Natural killer cell (primary cell): ENCODE measurements around the gene KIF26A. TPM values are rescaled to one million over a fixed set of nuclear protein-coding genes. Genes with fewer than 3 reads are reported as not detected.
A peak's percentile ranks its signal among the peaks of the same experiment; 100 is the strongest.

ENCODE experiments used
- ATAC-seq, 3 donors: fragments of 150-1000 bp in 2 of 3; fragments of 200-7000 bp in 1 of 3; cut with Tn5 transposase; 1 replicate in 1 of 3; 2 replicates in 2 of 3; pipeline ENCODE4 v1.10.0; 2021; ENCODE audit warnings: mild to moderate bottlenecking in 2 of 3, moderate library complexity in 2 of 3
- DNase-seq, 2 donors: peaks; one replicate each; pipeline versions ENCODE4 v3.0.0 to v3.0.0-alpha.2; 2013 to 2021; ENCODE audit warnings: mixed read lengths in 1 of 2
- H3K27ac ChIP-seq: one replicate; pipeline ENCODE4 v1.5.1; 2013; ENCODE audit warnings: mild to moderate bottlenecking, low read length
- H3K27me3 ChIP-seq: one replicate; pipeline ENCODE4 v1.6.1; 2013; ENCODE audit warnings: low read length; ENCODE audit not compliant: control insufficient read depth, insufficient read depth
- H3K36me3 ChIP-seq: one replicate; pipeline ENCODE4 v1.6.1; 2013; ENCODE audit warnings: low read length; ENCODE audit not compliant: control insufficient read depth, insufficient read depth
- H3K4me1 ChIP-seq: one replicate; pipeline ENCODE4 v1.6.1; 2013; ENCODE audit warnings: low read length; ENCODE audit not compliant: control insufficient read depth, insufficient read depth
- H3K4me3 ChIP-seq: one replicate; pipeline ENCODE4 v1.5.1; 2013; ENCODE audit warnings: low read length
- H3K9me3 ChIP-seq: one replicate; pipeline ENCODE4 v1.6.1; 2013; ENCODE audit warnings: low read length; ENCODE audit not compliant: control insufficient read depth, insufficient read depth
- H3K27ac Mint-ChIP-seq, 2 donors: one replicate each; pipeline ENCODE4 v1.8.0; 2022; ENCODE audit warnings: mild to moderate bottlenecking in 2 of 2, mixed read lengths in 2 of 2, moderate library complexity in 1 of 2
- H3K27me3 Mint-ChIP-seq, 2 donors: one replicate each; pipeline ENCODE4 v1.8.0; 2022; ENCODE audit warnings: low read depth in 2 of 2, mixed read lengths in 2 of 2
- H3K36me3 Mint-ChIP-seq: one replicate; pipeline ENCODE4 v1.8.0; 2022; ENCODE audit warnings: mixed read lengths
- H3K4me1 Mint-ChIP-seq, 2 donors: one replicate each; pipeline ENCODE4 v1.8.0; 2022; ENCODE audit warnings: mixed read lengths in 2 of 2
- H3K4me3 Mint-ChIP-seq: one replicate; pipeline ENCODE4 v1.8.0; 2022; ENCODE audit warnings: mild to moderate bottlenecking, moderate library complexity, mixed read lengths
- H3K9me3 Mint-ChIP-seq, 2 donors: one replicate each; pipeline ENCODE4 v1.8.0; 2022; ENCODE audit warnings: mixed read lengths in 2 of 2
- WGBS: methylation state at CpG from one replicate; pipeline ENCODE4 v1.1.7; 2013; ENCODE audit warnings: missing lambda C conversion rate; ENCODE audit not compliant: insufficient coverage; 5-methylcytosine and 5-hydroxymethylcytosine counted together
- intact Hi-C: fragments of 100-400 bp; cut with micrococcal nuclease; formaldehyde crosslinking; loops from one replicate; pipeline ENCODE4 v1.14.2; 2022
- total RNA-seq, 4 donors: library from RNA; stranded (reverse); fragments of 120-200 nt in 1 of 4; gene quantifications; one replicate each; pipeline versions ENCODE4 v1.2.3 to v1.2.4, GENCODE V29; 2013 to 2022
- TF ChIP-seq, protein P1 (sequence below): fragments of 200-600 bp; IDR thresholded peaks from one replicate; pipeline ENCODE4 v1.8.0; 2022; ENCODE audit warnings: antibody characterized with exemption

The KIF26A gene
- not detected for total RNA-seq
- not detected for total RNA-seq (2013)

DNA sequence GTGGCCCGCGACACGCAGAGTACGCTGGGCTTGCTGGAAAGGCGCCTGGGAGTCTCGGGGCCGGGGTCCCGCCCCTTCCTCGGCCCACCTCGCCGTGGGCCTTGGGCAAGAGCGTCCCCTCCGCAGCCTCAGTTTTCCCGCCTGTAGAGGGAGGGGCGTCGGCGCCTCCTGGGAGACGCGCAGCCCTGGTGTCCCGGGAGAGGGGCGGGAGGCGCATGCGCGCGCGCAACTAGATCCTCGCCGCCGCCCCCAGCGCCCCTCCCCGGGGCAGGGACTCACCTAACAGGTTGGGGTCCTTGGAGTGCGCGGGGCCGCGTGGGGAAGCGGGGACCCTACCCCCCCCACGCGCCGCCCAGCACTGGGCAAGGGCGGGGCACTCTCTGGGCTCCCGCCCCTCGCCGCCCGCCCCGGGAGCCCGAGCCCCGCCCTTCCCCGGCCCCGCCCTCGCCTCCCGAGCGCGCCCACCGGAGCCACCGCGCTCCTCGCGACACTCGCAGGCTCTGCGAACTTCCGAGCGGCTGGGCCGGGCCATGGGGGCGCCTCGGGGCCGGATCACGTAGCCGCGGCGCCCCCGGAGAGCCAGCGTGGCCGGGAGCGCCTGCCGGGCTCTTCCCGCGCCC is at the start of gene KIF26A:
KIF26A (plus strand) TSS at position 490 of the 620 bp plus-strand sequence. CDS start 136 bp downstream, outside the sequence.
- no peak within 1 kb of the TSS for H3K27ac Mint-ChIP-seq
- no peaks in the 10 kb centered on the region for H3K36me3 Mint-ChIP-seq
- ATAC-seq: no peak
- H3K9me3 ChIP-seq: no peaks in the 10 kb centered on the region
- TF ChIP-seq, protein P1, sequence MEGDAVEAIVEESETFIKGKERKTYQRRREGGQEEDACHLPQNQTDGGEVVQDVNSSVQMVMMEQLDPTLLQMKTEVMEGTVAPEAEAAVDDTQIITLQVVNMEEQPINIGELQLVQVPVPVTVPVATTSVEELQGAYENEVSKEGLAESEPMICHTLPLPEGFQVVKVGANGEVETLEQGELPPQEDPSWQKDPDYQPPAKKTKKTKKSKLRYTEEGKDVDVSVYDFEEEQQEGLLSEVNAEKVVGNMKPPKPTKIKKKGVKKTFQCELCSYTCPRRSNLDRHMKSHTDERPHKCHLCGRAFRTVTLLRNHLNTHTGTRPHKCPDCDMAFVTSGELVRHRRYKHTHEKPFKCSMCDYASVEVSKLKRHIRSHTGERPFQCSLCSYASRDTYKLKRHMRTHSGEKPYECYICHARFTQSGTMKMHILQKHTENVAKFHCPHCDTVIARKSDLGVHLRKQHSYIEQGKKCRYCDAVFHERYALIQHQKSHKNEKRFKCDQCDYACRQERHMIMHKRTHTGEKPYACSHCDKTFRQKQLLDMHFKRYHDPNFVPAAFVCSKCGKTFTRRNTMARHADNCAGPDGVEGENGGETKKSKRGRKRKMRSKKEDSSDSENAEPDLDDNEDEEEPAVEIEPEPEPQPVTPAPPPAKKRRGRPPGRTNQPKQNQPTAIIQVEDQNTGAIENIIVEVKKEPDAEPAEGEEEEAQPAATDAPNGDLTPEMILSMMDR: no peak
- H3K27me3 Mint-ChIP-seq: peaks cover 0 to 27% of the 10 kb centered on the region in 2 donors
- no peak within 1 kb of the TSS for H3K27ac ChIP-seq
- peak in 1 of 2 donors; percentile 15 for DNase-seq
- peaks cover 20% of the 10 kb centered on the region for H3K27me3 ChIP-seq
- peaks cover 14% of the 10 kb centered on the region for H3K4me1 ChIP-seq
- WGBS: under 1% methylated on average over 77 of the region's 77 CpGs
- intact Hi-C loops: no loop called here
- peak within 1 kb of the TSS; percentile 62 for H3K4me3 Mint-ChIP-seq
- H3K4me3 ChIP-seq: no peak within 1 kb of the TSS
- H3K36me3 ChIP-seq: no peaks in the 10 kb centered on the region
- no peaks in the 10 kb centered on the region for H3K4me1 Mint-ChIP-seq
- no peaks in the 10 kb centered on the region for H3K9me3 Mint-ChIP-seq

DNA sequence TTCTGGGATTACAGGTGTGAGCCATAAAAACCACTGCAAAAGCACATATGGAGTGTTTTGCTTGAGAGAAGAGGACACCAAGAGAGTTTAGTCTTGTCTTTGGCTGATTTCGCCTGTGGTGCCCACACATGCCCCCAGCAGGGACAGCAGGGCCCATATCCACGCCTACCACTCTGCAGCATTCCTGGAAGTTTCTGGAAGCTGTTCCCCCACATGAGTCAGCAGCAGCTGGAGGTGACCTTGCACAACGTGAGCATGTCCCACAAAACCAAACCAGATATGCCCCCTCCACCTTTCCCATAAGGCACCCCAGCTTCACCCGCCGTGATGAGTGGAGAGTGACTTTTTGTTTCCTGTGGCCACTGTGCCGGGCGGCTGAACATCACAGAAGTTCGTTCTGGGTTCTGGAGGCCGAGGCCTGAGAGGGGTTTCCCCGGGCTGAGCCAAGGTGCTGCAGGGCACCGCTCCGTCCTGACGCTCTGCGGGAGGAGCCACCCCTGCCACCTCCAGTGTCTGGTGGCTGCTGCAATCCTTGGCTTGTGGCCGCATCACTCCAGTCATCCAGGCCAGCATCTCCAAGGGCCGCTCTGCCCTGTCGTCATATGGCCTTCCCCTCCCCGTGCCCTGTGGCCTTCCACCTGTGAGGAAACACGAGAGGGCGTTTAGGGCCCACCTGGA is 48.2 kb upstream of the KIF26A start:
- 87% methylated on average over 20 of the region's 20 CpGs for WGBS
- DNase-seq (no peak), ATAC-seq (no peak)
- Mint-ChIP-seq H3K4me1 (peaks cover 5 to 7% of the 10 kb centered on the region in 2 donors), H3K9me3 (no peaks in the 10 kb centered on the region), H3K27ac (no peak overlapping the region), H3K36me3 (no peaks in the 10 kb centered on the region), H3K27me3 (peaks cover 0 to 3% of the 10 kb centered on the region in 2 donors), H3K4me3 (no peak overlapping the region)
- TF ChIP-seq, protein P1: no peak
- peaks cover 15% of the 10 kb centered on the region for H3K4me1 ChIP-seq
- intact Hi-C loops: loop anchor here (5.0 kb wide), 1 partner anchor 472 kb away; no protein-coding TSS in a partner anchor
- H3K36me3 ChIP-seq: no peaks in the 10 kb centered on the region
- H3K27me3 ChIP-seq: no peaks in the 10 kb centered on the region
- no peak overlapping the region for H3K27ac ChIP-seq
- no peaks in the 10 kb centered on the region for H3K9me3 ChIP-seq
- H3K4me3 ChIP-seq: no peak overlapping the region

DNA sequence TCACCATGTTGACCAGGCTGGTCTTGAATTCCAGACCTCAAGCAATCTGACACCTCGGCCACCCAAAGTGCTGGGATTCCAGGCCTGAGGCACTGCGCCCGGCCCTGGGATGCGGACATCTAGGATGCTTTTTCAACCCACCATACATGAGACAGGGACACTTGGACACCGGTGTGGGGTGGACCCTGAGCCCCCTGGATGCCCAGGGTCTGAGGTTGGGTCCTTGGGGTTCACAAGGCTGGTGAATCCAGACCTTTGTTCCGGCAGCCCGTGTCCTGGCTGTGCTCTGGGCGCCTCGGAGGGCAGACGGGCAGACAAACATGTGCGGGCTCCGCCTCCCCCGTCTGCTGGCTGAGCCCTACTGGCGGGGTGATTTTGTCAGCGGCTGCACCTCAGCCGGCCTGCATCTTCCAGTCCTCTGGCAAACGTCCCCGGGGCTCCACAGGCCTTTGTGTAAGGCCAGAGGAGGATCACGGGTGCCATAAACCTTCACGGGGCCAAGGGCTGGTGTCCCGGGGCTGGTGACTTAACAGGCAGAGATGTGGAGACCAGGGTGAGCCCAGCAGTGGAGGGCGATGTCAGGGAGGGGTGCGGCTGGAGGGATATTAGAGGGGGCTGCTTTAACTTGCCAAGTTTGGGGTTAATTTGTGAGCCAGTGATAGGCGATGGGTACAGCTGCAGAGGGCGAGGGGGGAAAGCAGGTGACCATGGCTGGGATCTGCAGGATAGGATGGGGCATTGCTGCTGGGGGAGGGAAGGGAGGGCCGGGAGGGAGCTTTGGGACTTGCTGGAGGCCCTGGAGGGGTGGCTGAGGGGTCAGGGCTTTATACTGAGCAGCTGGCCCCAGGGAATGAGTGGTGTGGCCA is 47.1 kb upstream of the KIF26A start:
- TF ChIP-seq, protein P1: no peak
- no peak for DNase-seq
- H3K4me1 Mint-ChIP-seq: peaks cover 5 to 7% of the 10 kb centered on the region in 2 donors
- intact Hi-C loops: loop anchor here (5.0 kb wide), 1 partner anchor 471 kb away; no protein-coding TSS in a partner anchor
- no peak overlapping the region for H3K27ac Mint-ChIP-seq
- no peaks in the 10 kb centered on the region for H3K36me3 ChIP-seq
- H3K27me3 ChIP-seq: no peaks in the 10 kb centered on the region
- no peaks in the 10 kb centered on the region for H3K36me3 Mint-ChIP-seq
- H3K9me3 Mint-ChIP-seq: no peaks in the 10 kb centered on the region
- peaks cover 11% of the 10 kb centered on the region for H3K4me1 ChIP-seq
- no peak overlapping the region for H3K4me3 ChIP-seq
- peaks cover 0 to 3% of the 10 kb centered on the region in 2 donors for H3K27me3 Mint-ChIP-seq
- no peak for ATAC-seq
- H3K9me3 ChIP-seq: no peaks in the 10 kb centered on the region
- WGBS: 80% methylated on average over 26 of the region's 26 CpGs
- H3K27ac ChIP-seq: no peak overlapping the region
- H3K4me3 Mint-ChIP-seq: no peak overlapping the region
